Osteocyte (in vitro differentiated cells): Measurements from ENCODE around the gene PAOX. TPM values are rescaled to one million over a fixed set of nuclear protein-coding genes. Genes with fewer than 3 reads are reported as not detected.
"Not testable (repeated sequence)": the region's sequence is repeated elsewhere in the genome, so short reads cannot be mapped to it uniquely, and the experiment has no call there.

Experiments used
- DNase-seq: peaks from one replicate; pipeline ENCODE4 v3.0.0; 2021; ENCODE audit warnings: mixed read lengths; ENCODE audit not compliant: unreplicated experiment; ENCODE audit errors: extremely low spot score
- H3K27ac Mint-ChIP-seq: one replicate; pipeline ENCODE4 v1.8.0; 2021; ENCODE audit warnings: mild to moderate bottlenecking, mixed read lengths; ENCODE audit not compliant: unreplicated experiment
- H3K27me3 Mint-ChIP-seq: one replicate; pipeline ENCODE4 v1.8.0; 2021; ENCODE audit warnings: mixed read lengths; ENCODE audit not compliant: unreplicated experiment
- H3K36me3 Mint-ChIP-seq: one replicate; pipeline ENCODE4 v1.8.0; 2021; ENCODE audit warnings: mixed read lengths; ENCODE audit not compliant: unreplicated experiment
- H3K4me1 Mint-ChIP-seq: one replicate; pipeline ENCODE4 v1.8.0; 2021; ENCODE audit warnings: mixed read lengths; ENCODE audit not compliant: unreplicated experiment
- H3K4me3 Mint-ChIP-seq: one replicate; pipeline ENCODE4 v1.8.0; 2021; ENCODE audit warnings: mild to moderate bottlenecking, moderate library complexity, mixed read lengths; ENCODE audit not compliant: unreplicated experiment
- H3K9me3 Mint-ChIP-seq: one replicate; pipeline ENCODE4 v1.8.0; 2021; ENCODE audit warnings: mixed read lengths; ENCODE audit not compliant: unreplicated experiment
- CTCF ChIP-seq: fragments of 200-600 bp; sonication (generic); IDR thresholded peaks from 2 replicates; pipeline ENCODE4 v1.5.0; 2021; ENCODE audit warnings: antibody characterized with exemption, mild to moderate bottlenecking, moderate library complexity
- total RNA-seq: library from RNA; stranded (reverse); gene quantifications from 2 replicates; pipeline ENCODE4 v1.2.1, GENCODE V29; 2021

PAOX gene
- total RNA-seq, 1 donor from 2014 or later = 8.7 TPM

- H3K4me3 Mint-ChIP-seq = no peak overlapping the region
- H3K27me3 Mint-ChIP-seq = no peaks in the 10 kb centered on the region
- peaks cover 43% of the 10 kb centered on the region for H3K9me3 Mint-ChIP-seq
- peaks cover 75% of the 10 kb centered on the region for H3K36me3 Mint-ChIP-seq
- no peak overlapping the region for H3K27ac Mint-ChIP-seq
- no peak for TF ChIP-seq CTCF
- no peak for DNase-seq
- H3K4me1 Mint-ChIP-seq = no peaks in the 10 kb centered on the region
These were observed 32.7 kb downstream of the PAOX start for GRCh38 chr10:133411523-133412380.

- Mint-ChIP-seq H3K27me3 (no peaks in the 10 kb centered on the region), H3K9me3 (peaks cover 43% of the 10 kb centered on the region), H3K4me1 (no peaks in the 10 kb centered on the region), H3K27ac (no peak overlapping the region), H3K4me3 (no peak overlapping the region), H3K36me3 (peaks cover 69% of the 10 kb centered on the region)
- no peak for TF ChIP-seq CTCF
- DNase-seq = no peak
These were observed 33.3 kb downstream of the PAOX start for GRCh38 chr10:133412381-133412711.

DNA sequence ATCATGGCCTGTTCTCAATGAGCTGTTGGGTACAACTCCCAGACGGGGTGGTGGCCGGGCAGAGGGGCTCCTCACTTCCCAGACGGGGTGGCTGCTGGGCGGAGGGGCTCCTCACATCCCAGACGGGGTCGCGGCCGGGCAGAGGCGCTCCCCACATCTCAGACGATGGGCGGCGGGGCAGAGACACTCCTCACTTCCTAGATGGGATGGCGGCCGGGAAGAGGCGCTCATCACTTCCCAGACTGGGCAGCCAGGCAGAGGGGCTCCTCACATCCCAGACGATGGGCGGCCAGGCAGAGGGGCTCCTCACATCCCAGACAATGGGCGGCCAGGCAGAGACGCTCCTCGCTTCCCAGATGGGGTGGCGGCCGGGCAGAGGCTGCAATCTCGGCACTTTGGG, 35.3 kb downstream of the PAOX start:
- not testable (repeated sequence) for H3K27me3 Mint-ChIP-seq, H3K4me1 Mint-ChIP-seq, DNase-seq, H3K4me3 Mint-ChIP-seq, H3K27ac Mint-ChIP-seq
- H3K9me3 Mint-ChIP-seq = peaks cover 27% of the 10 kb centered on the region
- peaks cover 56% of the 10 kb centered on the region for H3K36me3 Mint-ChIP-seq

DNA sequence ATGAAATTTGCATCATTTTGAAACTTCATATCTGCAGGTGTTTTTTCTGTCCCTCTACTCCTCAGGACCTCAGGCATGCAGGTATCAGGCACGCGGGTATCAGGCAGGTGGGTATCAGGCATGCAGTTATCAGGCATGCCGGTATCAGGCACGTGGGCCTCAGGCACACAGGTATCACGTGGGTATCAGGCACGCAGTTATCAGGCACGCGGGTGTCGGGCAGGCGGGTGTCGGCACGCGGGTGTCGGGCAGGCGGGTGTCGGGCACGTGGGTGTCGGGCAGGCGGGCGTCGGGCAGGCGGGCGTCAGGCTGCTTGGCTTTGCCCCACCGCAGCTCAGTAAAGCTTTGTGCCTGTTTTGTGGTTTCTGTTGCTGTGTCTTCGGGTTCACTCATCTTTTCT, 36.7 kb downstream of the PAOX start:
- H3K4me3 Mint-ChIP-seq = no peak overlapping the region
- DNase-seq = peak; percentile 80
- H3K9me3 Mint-ChIP-seq = peaks cover 22% of the 10 kb centered on the region

GRCh38 chr10:133418289-133418993, 39.4 kb downstream of the PAOX start:
- no peak overlapping the region for H3K27ac Mint-ChIP-seq
- H3K9me3 Mint-ChIP-seq = no peaks in the 10 kb centered on the region
- no peaks in the 10 kb centered on the region for H3K27me3 Mint-ChIP-seq

More for the DNA sequence above, 36.7 kb downstream of the PAOX start:
- Mint-ChIP-seq H3K36me3 (peaks cover 45% of the 10 kb centered on the region), H3K27ac (no peak overlapping the region), H3K4me1 (no peaks in the 10 kb centered on the region), H3K27me3 (no peaks in the 10 kb centered on the region)
- no peak for TF ChIP-seq CTCF

More at GRCh38 chr10:133418289-133418993, 39.4 kb downstream of the PAOX start:
- peaks cover 2% of the 10 kb centered on the region for H3K4me1 Mint-ChIP-seq
- peak; percentile 81 for DNase-seq
- peaks cover 21% of the 10 kb centered on the region for H3K36me3 Mint-ChIP-seq
- no peak overlapping the region for H3K4me3 Mint-ChIP-seq
- TF ChIP-seq CTCF = no peak
